HG03565 (cell line): ENCODE measurements around the gene ARR3.
"Not testable (repeated sequence)": the region's sequence is repeated elsewhere in the genome, so short reads cannot be mapped to it uniquely, and the experiment has no call there.

Experiments used
- ATAC-seq: cut with Tn5 transposase; IDR thresholded peaks from one replicate; pipeline ENCODE4 v1.9.1; 2021; ENCODE audit warnings: mild to moderate bottlenecking, moderate library complexity; ENCODE audit not compliant: unreplicated experiment

Gene ARR3

DNA sequence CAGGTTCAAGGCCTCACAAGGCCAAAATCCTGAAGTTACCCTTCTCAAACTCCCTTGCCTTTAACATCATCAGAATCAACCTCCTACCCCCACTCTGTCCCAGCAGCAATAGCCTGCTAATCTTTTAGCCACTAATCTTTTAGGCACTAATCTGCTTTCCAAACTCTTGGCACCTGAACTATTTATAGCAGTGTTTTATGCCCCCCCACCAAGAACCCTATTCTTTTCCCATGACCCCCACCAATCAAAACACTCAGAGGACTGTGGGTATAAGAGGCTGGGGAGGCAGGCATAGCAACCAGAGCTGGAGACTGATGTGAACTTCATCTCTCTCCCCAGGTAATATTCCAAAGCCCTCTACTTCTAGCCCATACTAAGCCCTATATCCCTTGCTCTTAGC, at the start of gene ARR3:
Gene ARR3, plus strand, starts transcription at position 301 of the 400 bp plus-strand sequence. CDS start 1,052 bp downstream, outside the sequence.
- ATAC-seq, result no peak

DNA sequence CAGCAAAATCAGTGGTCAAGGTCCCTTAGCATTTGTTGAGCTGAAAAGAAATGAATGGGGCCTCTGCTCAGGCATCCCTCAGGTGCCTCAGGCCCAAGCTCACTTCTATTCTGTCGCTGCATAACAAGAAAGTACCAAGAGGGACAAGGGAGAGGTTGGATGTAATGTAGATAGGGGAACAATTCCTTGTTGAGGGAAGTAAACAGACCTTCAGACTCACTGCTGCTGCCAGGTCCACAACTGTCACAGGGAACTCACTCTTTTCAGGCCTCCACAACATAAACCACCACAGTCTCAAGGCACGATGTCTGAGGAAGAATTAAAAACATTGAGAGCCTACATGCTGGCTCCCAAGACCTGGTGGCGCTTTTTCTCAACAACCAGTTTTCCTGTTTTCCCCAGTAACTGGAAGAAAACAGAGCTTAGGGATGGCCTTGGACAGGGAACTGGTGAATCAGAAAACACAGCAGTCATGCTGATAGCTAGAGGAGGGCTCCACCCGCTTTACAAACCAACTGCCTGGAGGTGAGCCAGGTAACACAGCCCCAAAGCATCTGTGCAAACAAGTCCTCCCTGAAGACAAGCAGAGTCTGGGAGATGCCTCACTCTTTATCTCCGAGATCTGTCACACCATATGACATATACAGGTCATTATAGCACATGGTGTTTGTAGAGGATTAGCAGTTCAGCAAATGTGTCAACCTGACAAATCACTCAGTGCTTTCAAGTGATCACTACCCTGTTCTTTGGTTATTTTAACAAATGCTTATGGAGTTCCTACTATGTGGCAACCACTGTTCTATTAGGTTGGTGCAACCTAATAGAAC, 48.0 kb upstream of the ARR3 start:
- no peak for ATAC-seq

DNA sequence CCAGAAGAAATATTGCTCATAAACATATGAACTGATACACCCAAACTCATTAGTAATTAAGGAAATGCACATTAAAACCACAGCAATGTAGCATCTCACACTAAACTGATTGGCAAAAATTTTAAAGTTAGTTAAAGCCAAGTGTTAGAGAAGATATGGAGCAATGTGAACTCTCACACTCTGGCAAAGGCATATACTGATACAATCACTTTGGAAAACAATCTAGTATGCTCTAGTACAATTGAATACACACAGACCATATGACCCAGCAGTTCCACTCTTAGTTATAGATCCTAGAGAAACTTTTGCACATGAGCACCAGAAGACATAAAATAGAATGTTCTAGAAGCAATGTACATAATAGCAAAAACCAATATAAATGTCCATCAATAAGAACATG, 42.1 kb upstream of the ARR3 start:
- no peak for ATAC-seq

DNA sequence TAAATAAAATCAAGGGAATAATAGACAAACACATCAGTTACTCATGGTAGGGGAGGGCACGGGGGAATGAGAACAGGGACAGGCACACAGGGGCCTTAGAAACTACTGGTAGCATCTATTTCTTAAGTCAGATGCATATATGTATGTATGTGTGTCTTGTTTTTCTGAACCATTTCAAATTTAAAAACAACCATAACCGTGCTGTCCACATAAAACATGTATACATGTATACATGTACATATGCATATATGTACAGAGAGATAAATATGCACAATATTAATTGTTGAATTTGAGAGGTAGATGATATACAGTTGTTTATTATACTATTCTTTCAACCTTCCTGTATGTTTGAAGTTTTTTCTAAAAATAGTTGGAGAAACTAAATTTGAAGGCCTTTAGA, 41.4 kb upstream of the ARR3 start:
- no peak for ATAC-seq

DNA sequence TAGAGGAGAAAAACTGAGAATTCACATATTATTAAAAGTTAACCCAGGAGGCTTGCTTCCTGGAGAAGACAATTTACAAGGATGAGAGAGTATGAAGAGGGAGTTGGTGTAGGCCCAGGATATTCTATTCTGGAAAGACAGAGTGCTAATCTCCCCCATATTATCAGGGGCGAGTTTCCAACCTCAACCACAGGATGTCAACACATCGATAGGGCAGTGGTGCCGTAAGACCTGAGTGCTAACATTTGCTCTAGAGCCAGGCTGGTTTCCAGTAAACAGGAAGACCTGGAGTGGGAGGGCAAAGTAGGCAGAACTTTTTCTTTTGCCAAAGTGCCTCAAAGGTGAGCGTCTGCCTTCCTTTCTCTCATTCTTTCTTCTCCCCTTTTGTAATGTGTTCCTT, 36.5 kb upstream of the ARR3 start:
- ATAC-seq, result no peak

DNA sequence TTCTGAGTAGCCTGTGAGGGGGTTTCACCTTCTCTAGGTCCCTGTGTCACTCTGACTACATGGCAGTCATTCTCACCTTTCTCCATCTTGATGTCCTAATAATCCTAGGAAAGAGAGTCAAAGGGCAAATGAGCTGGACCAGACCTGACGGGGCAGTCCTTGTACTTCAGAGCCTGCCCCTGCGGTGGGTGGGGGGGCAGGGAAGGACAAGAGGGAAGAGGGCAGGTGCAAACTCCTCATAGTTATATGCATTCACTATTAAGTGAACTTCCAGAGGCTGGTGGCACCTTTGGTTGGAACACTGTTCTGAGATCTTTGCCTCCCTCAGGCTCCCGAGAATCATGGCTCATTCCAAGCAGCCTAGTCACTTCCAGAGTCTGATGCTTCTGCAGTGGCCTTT, 33.8 kb upstream of the ARR3 start, which contains the start of gene AWAT1:
Gene AWAT1, plus strand, starts transcription at position 301 of the 400 bp plus-strand sequence. Its CDS starts 41 bp downstream, at position 342.
- ATAC-seq, result no peak

DNA sequence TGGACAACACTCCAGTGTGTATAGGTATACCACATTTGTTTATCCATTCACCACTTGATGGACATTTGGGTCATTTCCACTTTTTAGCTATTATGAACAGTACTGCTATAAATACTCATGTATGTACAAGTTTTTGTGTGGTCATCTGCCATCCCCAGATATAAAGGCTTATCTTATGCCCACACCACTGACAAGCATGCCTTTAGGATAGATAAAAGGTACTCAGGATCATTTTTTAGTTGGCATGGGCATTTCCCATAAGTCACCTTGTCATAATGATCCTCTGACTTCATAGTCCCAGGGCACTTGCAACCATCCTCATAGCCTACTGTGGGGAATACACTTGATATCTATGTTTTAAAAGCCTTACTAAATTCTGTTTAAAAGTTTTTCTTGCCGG, 27.4 kb upstream of the ARR3 start:
- ATAC-seq, result no peak

DNA sequence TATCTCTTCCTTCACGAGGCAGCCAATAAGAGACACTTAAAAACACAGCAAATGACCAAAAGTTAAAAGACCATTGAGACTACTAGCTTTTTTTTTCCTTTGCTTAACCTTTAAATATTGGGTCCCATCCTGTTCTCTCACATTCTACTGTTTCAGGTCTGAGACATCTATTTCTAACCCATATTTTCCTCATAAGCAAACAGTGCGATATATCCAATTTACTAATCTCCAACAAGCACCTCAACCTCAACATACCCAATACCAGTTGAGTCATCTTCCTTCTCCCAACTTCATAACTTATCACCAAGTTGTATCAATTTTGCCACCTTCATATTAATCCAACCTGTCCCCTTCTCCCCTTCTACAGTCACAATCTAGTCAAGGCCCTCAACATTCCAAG, 26.6 kb upstream of the ARR3 start:
- no peak for ATAC-seq

DNA sequence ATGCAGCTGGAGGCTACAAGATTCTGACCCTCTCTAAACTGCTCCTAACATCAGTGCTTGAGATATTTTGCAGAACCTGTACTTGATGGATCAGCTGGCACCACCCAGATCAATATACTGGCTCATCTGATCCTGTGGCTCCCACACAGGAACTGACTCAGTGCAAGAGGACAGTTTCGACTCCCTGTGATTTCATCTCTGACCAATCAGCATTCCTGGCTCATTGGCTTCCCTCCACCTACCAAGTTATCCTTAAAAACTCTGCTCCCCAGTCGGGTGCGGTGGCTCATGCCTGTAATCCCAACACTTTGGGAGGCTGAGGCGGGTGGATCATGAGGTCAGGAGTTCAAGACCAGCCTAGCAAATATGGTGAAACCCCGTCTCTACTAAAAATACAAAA, 24.5 kb upstream of the ARR3 start:
- not testable (repeated sequence) for ATAC-seq

DNA sequence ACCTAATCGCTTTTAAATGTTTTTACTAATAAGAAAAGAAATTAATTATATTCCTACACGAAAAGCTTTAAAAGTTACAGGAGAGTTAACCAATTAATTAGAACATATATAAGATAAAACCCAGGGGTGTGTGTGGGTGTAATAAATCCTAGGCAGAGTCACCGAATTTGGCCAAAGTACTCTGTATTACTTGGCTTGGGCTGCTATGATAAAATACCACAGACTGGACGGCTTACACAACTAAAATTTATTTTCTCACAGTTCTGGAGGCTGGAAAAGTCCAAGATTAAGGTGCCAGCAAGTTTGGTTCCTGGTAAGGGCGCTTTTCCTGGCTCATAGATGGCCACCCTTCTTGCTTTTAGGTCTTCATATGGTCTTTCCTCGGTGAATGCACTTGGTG, 23.3 kb upstream of the ARR3 start:
- no peak for ATAC-seq

DNA sequence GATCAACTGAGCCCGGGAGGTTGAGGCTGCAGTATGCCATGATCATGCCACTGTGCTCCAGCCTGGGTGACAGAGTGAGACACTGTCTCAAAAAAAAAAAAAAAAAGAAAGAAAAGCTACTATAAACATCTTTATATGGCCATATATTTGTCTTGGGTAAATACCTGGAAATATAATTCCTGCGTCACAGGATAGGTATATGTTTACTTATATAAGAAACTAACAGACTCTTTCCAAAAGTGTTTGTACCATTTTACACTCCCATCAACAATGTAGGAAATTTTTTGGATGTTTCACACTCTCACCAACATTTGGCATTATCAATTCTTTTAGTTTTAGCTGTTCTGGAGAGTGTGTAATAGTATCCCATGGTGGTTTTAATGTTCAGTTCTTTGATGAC, 20.9 kb upstream of the ARR3 start:
- no peak for ATAC-seq

DNA sequence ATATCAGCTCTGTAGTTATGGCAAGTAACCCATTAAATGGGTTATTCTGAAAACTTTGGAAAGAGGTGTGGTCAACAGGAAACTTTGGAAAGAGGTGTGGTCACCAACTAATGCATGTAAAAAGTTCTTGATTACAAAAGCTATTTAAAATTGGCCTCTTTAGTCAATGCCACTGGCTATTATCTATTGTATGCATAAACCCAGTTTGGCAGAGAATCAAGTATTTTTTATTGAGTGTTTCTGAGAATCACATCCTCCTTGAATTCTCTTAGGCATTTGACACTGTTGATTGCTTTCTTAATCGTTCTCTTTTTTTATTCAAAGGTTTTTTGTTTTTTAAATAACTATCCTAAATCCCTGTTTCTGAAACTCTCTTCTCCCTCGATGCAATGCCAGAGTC, 15.6 kb upstream of the ARR3 start:
- no peak for ATAC-seq

DNA sequence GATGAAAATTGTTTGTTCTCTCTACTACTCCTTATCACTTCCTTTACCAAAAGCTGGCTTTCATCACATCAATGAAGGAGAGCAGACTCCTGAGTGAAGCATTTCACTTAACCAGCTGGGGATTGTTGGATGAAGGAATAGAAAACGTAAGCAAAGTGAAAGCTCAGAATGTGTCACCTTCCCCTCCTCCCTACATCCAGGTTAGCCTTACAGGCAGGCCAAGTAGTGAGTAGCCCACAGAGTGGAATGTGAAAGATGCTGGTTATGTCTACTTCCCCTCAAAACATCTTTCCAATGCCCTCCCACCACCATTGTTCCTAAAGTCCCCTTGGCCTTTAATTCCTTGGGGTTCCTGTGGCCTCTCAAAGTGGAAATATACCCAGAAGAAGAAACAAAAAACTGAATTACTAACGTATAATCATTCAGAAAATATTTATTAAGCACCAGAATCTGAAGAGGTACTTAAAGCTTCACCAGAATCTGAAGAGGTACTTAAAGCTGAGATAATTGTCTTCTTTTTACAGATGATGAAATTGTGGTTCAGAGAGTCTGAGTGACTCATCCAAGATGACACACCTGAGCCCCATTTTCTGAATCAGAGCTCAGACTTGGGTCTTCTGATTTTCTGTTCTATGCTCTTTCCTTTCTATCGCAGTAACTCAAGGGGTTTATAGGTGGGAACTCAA, 14.6 kb upstream of the ARR3 start:
- no peak for ATAC-seq

DNA sequence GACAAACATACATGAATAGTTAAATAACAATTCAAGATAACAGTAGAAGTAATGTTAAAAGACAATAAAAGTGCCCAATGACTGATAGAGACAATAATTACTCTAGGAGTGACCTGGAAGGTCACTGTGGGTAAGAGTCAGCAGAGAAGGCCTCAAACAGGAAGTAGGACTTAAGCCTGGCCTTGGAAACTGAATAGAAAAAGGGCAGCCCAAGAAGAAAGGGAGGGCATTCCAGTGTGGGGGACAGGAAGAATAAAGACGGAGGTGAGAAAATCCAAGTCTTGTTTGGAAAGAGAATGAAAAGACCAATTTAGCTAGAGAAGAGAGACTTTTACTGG, 14.1 kb upstream of the ARR3 start:
- ATAC-seq, result no peak

DNA sequence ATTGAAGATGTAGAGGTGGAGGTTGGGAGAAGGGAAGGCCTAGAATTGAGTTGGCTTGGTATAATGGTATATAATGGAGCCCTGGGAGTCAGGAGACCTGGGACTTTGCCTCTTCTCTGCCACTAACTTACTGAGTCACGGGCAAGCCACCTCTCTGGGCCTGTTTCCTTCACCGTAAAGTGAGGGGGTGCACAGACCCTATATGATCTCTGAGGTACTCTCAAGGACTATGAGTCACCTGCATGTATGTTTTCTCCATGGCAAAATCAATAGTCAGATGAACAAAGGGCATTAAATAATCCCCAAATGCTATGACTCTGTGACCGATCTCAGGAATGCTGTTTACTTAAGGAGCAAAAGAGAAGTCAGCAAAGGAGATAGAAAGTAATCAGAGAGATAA, 13.2 kb upstream of the ARR3 start:
- no peak for ATAC-seq

DNA sequence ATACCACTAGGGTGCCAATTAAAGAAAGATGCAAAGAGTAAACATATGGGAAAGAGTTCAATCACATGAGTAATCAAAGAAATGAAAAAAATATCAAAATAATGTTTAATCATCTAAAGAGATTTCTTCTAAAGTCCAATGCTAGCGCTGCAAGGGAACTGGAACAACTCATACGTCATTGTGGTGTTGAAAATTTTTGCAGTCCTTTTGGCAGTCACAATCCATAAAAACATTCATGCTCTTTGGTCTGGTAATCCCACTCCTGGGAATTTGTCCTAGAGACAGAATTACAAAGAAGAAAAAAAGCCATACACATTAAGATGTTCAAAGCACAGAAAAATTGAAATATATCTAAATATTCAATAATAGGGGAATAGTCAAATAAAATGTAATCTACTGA, 12.7 kb upstream of the ARR3 start:
- ATAC-seq, result no peak

DNA sequence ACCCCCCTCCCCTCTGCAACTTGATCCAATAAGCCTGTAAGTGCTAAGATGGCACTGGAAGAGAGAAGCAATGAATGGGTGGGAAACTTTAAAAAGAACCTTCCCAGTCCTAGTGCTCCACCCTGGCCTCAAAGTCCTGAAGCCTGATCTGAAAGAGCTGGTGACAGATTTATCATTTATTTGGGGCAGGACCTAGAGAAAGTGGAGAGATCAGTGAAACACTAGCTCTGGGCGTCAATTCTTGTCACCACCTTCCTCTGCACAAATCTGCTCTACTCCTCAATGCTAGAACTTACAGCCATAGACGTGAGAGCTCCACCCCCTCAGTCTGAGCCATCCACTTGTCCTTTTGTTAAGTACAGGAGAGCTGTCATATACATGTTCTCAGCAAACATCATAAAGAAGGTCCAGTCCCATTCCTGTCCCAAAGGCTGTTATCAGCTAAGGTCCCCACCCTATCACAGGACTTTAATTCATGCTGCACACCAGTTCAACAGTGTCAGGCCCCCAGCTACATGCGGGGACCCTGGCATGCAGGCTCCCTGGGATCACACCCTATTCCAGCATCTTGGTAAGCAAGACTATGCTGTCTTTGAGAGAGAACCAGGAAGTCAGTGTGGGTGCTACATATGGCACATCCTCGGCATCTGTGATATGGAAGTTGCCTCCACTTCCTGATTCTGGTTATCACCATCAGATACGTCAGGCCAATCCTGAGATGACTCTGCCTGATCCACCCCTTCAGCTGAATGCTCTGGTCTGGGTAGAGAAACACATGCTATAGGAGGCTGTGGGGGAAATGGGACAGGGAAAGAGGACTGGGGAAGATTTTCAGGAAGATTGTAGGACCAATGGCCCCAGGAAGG, 10.5 kb upstream of the ARR3 start:
- ATAC-seq, result no peak

DNA sequence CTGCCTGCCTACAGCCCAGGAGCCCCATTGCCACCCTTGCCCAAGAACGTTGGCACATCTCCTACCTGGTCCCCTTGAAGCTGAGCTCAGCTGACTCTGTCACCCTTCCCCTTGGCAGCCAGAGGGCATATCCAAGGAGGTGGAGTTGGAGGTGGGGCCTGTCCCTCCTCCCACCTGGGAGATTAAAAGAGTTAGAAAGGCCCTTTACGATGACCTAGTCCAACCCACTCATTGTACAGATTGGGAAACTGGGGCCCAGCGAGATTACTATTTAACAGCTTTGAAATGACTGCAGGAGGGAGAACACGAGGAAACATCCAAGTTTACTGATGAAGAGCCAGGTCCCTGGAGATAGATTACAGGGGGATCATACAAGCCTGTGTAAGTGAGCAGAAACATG, 8.0 kb upstream of the ARR3 start, which contains the start of gene P2RY4:
Gene P2RY4, minus strand, starts transcription at position 101 of the 400 bp plus-strand sequence. CDS start 580 bp downstream, outside the sequence.
- no peak for ATAC-seq

DNA sequence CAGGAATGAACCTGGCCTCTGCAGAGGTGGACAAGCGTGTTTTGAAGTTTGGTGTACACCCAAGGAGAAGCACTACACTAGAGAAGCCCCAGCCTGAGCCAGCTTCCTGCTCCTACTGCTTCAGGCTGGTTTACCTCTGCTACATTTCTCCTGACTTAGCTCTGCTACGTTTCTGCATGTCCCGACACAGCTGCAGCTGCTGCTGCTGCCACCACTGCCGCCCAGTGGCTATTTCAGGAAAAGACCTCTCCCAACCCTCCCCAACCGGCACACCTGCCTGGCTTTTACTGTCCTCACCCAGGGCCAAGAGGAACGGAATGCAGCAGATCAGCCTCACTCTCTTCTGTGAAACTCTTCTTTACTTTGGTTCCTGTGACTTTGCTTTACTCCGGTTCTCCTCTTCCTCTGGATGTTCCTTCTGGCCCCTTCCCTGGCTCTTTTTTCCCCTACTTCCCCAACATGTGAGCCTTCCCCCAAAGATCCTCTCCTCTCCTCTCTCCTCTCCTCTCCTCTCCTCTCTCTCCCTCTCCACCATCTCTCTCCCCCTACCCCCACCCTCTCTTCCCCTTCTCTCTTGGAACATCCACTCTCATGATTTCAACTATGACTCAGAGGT, 5.1 kb upstream of the ARR3 start:
- ATAC-seq, result no peak

DNA sequence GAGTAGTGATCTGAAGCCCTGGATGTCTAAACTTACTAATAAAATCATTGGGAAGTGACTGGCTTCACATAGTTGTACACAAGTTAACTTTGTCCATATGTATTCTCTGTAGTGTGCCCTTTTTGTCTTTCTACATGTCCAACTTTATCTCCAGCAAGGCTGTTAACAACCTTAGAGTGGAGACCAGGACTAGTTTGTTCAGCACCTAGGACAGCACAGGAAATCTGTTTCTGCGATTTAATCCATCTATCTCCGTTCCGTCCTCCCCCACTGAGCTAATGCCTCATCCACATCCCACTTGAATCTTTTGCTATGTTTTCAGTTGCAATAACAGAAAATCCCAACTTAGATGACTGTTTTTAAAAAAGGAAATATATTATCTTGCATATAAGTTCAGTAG, 3.4 kb upstream of the ARR3 start:
- no peak for ATAC-seq

DNA sequence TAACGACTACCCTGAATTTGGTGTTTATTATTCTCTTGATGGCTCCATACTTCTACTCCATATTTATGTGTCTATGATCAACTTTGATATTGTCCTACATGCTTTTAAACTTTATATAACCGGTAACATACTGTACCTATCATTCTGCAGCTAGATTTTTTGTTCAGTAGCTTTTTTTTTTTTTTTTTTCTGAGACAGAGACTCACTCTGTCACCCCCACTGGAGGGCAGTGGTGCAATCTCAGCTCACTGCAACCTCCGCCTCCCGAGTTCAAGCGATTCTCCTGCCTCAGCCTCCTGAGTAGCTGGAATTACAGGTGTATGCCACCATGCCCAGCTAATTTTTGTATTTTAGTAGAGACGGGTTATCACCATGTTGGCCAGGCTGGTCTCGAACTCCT, 5.9 kb downstream of the ARR3 start:
- not testable (repeated sequence) for ATAC-seq
